HG02623 (cell line): ENCODE measurements around the gene CS.

ENCODE experiments used
- ATAC-seq: cut with Tn5 transposase; IDR thresholded peaks from one replicate; pipeline ENCODE4 v1.9.1; 2021; ENCODE audit warnings: moderate library complexity; ENCODE audit not compliant: unreplicated experiment

CS gene

DNA sequence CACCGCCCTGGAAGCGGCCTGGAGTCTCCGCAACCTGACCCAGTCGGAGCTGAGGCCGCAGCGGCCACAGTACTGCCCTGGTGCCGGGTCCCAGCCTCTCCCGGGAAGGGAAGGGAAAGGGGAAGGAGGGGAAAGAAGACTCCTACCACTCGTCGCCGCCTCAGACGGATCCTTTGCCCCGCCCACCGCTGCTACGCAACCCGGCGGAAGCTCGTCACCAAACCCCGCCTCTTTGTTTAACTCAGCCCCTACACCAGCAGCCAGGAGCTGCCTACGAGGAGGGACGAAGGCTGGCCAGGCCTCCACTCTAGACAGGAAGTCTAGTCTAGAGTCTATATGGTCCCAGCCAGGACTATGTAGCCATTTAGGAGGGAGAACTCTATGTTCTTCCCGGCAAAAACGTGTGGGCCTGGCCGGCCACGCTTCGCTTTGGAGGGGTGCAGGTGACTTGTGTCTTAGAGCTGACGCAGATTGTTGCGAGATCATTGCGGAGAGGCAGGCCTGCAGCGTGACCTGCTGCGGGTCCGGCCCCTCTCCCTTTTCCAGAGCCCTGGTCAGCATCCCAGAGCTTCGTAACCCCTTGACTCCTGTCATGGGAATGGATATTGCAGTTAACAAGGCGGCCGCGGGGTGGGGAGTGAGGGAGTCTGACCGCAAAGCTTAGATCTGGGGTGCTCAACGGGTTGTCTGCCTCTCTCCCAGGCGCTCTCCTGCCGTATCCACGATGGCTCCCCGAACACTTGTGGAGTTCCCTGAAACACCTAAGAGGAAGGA lies 78.2 kb downstream of the CS start, which contains the start of gene RNF41:
Gene RNF41, minus strand, starts transcription at position 166 of the 774 bp plus-strand sequence. CDS start 7,875 bp downstream, outside the sequence.
- ATAC-seq: peak; percentile 77
